ENCODE results near the gene GARIN1A.
"Not testable (repeated sequence)": the region's sequence is repeated elsewhere in the genome, so short reads cannot be mapped to it uniquely, and the experiment has no call there.

Gene GARIN1A

DNA sequence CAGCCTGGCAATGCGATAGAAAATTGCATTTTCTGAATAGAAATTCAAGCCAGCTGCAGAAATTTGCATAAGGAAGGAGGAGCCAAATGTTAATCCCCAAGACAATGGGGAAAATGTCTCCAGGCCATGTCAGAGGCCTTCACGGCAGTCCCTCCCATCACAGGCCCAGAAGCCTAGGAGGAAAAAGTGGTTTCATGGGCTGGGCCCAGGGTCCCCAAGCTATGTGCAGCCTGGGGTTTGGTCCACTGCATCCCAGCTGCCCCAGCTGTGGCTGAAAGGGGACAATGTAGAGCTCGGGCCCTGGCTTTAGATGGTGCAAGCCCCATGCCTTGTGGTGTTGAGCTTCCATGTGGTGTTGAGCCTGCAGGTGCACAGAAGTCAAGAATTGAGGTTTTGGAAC, 10.0 kb upstream of the GARIN1A start:
- no peak for DNase-seq (ENCODE audit: low read depth in 1 of 2, low spot score in 1 of 2)
- Histone ChIP-seq H3K4me3 (replicated peaks; ENCODE audit: insufficient read depth, low read length) (no peak overlapping the region), H3K27me3 (ENCODE audit: insufficient read depth, poor library complexity, severe bottlenecking) (no peaks in the 10 kb centered on the region), H3K27ac (replicated peaks) (no peak overlapping the region)
- no peak for TF ChIP-seq SPI1 (IDR thresholded peaks at IDR 0.05; ENCODE audit: borderline replicate concordance, low read depth)
- TF ChIP-seq, protein P1, sequence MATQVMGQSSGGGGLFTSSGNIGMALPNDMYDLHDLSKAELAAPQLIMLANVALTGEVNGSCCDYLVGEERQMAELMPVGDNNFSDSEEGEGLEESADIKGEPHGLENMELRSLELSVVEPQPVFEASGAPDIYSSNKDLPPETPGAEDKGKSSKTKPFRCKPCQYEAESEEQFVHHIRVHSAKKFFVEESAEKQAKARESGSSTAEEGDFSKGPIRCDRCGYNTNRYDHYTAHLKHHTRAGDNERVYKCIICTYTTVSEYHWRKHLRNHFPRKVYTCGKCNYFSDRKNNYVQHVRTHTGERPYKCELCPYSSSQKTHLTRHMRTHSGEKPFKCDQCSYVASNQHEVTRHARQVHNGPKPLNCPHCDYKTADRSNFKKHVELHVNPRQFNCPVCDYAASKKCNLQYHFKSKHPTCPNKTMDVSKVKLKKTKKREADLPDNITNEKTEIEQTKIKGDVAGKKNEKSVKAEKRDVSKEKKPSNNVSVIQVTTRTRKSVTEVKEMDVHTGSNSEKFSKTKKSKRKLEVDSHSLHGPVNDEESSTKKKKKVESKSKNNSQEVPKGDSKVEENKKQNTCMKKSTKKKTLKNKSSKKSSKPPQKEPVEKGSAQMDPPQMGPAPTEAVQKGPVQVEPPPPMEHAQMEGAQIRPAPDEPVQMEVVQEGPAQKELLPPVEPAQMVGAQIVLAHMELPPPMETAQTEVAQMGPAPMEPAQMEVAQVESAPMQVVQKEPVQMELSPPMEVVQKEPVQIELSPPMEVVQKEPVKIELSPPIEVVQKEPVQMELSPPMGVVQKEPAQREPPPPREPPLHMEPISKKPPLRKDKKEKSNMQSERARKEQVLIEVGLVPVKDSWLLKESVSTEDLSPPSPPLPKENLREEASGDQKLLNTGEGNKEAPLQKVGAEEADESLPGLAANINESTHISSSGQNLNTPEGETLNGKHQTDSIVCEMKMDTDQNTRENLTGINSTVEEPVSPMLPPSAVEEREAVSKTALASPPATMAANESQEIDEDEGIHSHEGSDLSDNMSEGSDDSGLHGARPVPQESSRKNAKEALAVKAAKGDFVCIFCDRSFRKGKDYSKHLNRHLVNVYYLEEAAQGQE (IDR thresholded peaks at IDR 0.05; ENCODE audit: insufficient replicate concordance, low read depth), result no peak
- TF ChIP-seq, protein P2, sequence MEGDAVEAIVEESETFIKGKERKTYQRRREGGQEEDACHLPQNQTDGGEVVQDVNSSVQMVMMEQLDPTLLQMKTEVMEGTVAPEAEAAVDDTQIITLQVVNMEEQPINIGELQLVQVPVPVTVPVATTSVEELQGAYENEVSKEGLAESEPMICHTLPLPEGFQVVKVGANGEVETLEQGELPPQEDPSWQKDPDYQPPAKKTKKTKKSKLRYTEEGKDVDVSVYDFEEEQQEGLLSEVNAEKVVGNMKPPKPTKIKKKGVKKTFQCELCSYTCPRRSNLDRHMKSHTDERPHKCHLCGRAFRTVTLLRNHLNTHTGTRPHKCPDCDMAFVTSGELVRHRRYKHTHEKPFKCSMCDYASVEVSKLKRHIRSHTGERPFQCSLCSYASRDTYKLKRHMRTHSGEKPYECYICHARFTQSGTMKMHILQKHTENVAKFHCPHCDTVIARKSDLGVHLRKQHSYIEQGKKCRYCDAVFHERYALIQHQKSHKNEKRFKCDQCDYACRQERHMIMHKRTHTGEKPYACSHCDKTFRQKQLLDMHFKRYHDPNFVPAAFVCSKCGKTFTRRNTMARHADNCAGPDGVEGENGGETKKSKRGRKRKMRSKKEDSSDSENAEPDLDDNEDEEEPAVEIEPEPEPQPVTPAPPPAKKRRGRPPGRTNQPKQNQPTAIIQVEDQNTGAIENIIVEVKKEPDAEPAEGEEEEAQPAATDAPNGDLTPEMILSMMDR (IDR thresholded peaks at IDR 0.05; ENCODE audit: insufficient read depth, low read length), result no peak
- no peak for TF ChIP-seq GABPA (IDR thresholded peaks at IDR 0.05; ENCODE audit: low read depth)
- TF ChIP-seq POLR2AphosphoS5 (IDR thresholded peaks at IDR 0.05; ENCODE audit: low read depth), result no peak

DNA sequence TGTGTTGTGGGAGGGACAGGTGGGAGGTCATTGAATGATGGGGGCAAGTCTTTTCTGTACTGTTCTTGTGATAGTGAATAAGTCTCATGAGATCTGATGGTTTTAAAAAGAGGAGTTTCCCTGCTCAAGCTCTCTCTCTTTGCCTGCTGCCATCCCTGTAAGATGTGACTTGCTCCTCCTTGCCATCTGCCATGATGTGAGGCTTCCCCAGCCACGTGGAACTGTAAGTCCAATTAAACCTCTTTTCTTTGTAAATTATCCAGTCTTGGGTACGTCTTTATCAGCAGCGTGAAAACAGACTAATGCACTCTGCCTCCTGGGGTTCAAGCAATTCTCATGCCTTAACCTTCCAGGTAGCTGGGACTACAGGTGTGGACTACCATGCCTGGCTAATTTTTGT, 8.9 kb upstream of the GARIN1A start:
- H3K4me3 ChIP-seq (replicated peaks; ENCODE audit: insufficient read depth, low read length); H3K27ac ChIP-seq (replicated peaks); DNase-seq (ENCODE audit: low read depth in 1 of 2, low spot score in 1 of 2); H3K27me3 ChIP-seq (ENCODE audit: insufficient read depth, poor library complexity, severe bottlenecking): not testable (repeated sequence)

DNA sequence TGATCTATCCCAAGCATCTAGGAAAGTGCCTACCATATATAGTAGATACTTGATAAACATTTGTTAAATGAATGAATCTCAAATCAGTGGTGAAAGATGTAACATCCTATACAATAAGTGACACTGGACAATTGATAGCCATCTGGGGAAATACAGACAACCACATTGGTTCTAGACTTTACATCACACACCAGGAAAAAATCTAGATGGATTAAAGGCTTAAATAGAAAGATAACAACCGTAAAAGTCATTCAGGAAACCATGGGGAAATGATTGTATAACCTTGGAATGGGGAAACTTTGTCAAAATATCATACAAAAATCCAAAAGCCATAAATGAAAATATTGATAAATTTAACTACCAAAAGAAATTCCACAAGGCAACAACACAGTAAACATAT, 7.0 kb upstream of the GARIN1A start:
- no peak for DNase-seq (ENCODE audit: low read depth in 1 of 2, low spot score in 1 of 2)
- no peak for TF ChIP-seq POLR2AphosphoS5 (IDR thresholded peaks at IDR 0.05; ENCODE audit: low read depth)
- no peaks in the 10 kb centered on the region for H3K27me3 ChIP-seq (ENCODE audit: insufficient read depth, poor library complexity, severe bottlenecking)
- no peak overlapping the region for H3K27ac ChIP-seq (replicated peaks)
- H3K4me3 ChIP-seq (replicated peaks; ENCODE audit: insufficient read depth, low read length), result no peak overlapping the region

DNA sequence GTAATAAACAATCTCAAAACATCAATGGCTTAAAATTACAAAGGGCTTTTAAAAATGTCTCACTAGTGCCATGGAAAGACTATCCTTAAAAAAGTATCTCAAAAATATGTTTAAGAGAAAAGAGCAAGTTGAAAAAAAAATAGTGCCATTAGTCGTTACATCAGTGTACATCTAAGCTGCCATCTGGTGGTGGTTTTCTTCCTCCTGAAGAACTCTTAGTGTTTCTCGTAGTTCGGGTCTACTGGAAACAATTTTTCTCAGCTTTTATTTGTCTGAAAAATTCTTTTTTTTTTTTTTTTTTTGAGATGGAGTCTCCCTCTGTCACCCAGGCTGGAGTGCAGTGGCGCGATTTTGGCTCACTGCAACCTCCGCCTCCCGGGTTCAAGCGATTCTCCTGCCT, 5.9 kb upstream of the GARIN1A start:
- no peaks in the 10 kb centered on the region for H3K27me3 ChIP-seq (ENCODE audit: insufficient read depth, poor library complexity, severe bottlenecking)
- no peak overlapping the region for H3K27ac ChIP-seq (replicated peaks)
- TF ChIP-seq POLR2AphosphoS5 (IDR thresholded peaks at IDR 0.05; ENCODE audit: low read depth), result no peak
- no peak for TF ChIP-seq SPI1 (IDR thresholded peaks at IDR 0.05; ENCODE audit: borderline replicate concordance, low read depth)
- TF ChIP-seq GABPA (IDR thresholded peaks at IDR 0.05; ENCODE audit: low read depth), result no peak
- TF ChIP-seq, protein P2 (IDR thresholded peaks at IDR 0.05; ENCODE audit: insufficient read depth, low read length), result no peak
- TF ChIP-seq, protein P1 (IDR thresholded peaks at IDR 0.05; ENCODE audit: insufficient replicate concordance, low read depth), result no peak
- no peak for DNase-seq (ENCODE audit: low read depth in 1 of 2, low spot score in 1 of 2)
- H3K4me3 ChIP-seq (replicated peaks; ENCODE audit: insufficient read depth, low read length), result no peak overlapping the region

DNA sequence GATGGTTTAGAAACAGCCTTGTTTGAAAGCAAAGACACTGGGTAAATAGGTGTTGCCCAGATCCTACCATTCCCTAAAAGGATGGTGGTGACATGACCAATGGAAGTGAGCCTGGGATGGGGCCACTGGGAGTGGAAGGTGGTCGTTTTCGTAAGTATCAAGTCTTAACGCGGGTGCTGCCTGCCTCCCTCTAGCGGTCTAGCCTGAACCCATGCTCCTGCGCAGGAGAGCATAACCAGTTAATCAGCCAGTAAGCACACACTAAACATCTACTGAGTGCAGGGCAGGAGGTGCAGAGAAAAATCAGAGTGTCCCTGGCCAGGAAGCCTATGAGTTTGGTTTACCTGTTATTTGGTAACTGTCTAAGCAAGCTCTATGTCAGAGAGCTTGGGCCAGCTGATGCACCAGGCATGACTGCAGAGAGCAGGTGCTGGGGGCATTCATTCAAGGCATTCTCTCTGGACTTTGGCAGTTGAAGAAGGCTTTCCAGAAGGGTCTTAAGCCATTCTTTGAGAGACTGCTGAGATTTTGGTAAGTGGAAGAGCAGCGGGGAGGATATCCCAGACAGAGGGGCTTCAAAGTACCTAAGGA, 930 bp downstream of the GARIN1A start:
- Histone ChIP-seq H3K27ac (replicated peaks) (no peak overlapping the region), H3K4me3 (replicated peaks; ENCODE audit: insufficient read depth, low read length) (no peak overlapping the region), H3K27me3 (ENCODE audit: insufficient read depth, poor library complexity, severe bottlenecking) (peaks cover 5% of the 10 kb centered on the region)
- no peak for TF ChIP-seq GABPA (IDR thresholded peaks at IDR 0.05; ENCODE audit: low read depth)
- TF ChIP-seq, protein P2 (IDR thresholded peaks at IDR 0.05; ENCODE audit: insufficient read depth, low read length), result peak; percentile 27
- DNase-seq (ENCODE audit: low read depth in 1 of 2, low spot score in 1 of 2), result peak in 1 of 2 experiments; percentile 18
